ENCODE results near the gene LCE6A.

DNA sequence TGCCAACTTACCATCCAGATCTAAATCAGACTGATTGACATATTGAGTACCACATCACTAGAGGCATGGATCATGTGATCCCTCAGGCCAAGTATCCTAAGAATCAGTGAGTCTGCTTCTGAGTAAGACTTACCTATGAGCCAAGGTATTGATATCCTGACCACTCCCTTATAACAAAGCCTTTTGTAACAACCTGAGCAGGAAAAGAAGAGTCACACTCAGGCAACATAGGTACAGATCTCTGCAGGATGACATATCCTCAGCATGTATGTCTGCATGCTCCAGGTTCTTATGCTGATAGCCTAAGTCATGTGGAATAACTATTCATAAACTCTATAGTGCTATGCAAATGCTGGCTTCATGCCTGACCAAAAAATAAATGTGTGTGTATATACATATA lies 17.7 kb upstream of the LCE6A start:
- TF ChIP-seq GATA2 (IDR thresholded peaks at IDR 0.05; ENCODE audit: low read depth, low read length) (no peak), GATA3 (IDR thresholded peaks at IDR 0.05; ENCODE audit: low read depth, low read length) (no peak)

Data from SH-SY5Y (cell line).